ENCODE results near the gene MAP3K8.
"Not testable (repeated sequence)": the region's sequence is repeated elsewhere in the genome, so short reads cannot be mapped to it uniquely, and the experiment has no call there.

MAP3K8 gene

GRCh38 chr10:30423655-30424275, 10.2 kb upstream of the MAP3K8 start:
- DNase-seq = not testable (repeated sequence)

DNA sequence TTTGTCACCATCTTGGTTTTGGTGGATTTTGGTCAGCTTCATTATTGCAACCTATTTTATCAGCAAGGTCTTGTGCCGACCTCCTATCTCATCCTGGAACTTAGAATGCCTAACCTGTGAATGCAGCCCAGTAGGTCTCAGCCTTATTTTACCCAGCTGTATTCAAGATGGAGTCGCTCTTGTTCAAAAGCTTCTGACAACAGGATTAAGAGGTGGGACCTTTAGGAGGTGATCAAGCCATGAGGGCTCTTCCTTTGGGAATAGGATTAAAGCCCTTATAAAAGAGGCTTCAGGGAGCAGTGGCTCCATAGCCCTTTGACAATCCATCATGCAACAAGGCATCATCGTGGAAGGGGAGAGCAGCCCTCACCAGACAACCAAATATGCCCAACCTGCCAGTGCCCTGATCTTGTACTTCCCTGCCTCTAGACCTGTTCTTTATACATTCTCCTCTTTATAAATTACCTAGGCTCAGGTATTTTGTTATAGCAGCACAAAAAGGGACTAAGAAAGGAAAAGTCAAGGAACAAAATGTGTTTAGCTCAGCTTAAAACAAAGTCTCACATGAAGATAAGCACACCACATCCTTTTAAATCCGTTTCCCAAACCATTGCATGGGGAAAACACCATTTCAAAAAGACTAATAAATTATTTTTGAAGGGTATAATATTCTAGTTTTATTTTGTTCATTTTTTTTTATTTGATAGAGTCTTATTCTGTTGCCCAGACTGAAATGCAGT, 8.5 kb upstream of the MAP3K8 start:
- no peak for DNase-seq

DNA sequence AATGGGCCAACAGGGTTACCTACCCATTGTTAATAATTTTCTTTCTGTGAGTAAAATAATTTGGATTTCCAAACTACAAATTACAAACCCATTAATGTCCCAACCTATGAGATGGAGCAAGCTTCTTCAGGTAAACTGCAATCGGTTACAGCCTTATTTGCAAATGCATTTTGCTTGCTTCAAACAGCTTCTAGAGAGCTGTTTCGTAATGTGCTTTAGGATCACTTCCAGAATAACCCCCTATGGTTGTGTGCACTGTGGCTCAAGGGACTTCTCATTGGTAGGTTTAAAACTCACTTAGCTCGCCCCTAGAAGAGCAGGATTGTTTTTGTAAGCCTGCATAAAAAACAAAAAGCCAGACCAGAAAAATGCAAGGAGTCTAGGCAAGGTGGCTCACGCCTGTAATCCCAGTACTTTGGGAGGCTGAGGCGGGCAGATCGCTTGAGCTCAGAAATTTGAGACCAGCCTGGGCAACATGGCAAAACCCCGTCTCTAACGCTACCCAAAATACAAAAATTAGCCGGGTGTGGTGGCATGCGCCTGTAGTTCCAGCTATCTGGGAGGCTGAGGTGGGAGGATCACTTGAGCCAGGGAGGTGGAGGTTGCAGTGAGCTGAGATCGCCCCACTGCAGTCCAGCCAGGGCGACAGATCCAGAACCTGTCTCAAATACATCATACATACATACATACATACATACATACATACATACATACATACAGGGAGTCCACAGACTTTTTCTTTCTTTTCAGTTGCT, 3.3 kb upstream of the MAP3K8 start:
- no peak for DNase-seq

GRCh38 chr10:30431435-30431911, 2.5 kb upstream of the MAP3K8 start:
- DNase-seq = no peak

GRCh38 chr10:30432622-30433305, 1.2 kb upstream of the MAP3K8 start:
- no peak for DNase-seq

GRCh38 chr10:30433306-30433729, 666 bp upstream of the MAP3K8 start:
- no peak for DNase-seq

GRCh38 chr10:30434273-30435072, 489 bp downstream of the MAP3K8 start:
- DNase-seq = peak; percentile 34

- no peak for DNase-seq
These were observed 1.1 kb downstream of the MAP3K8 start for GRCh38 chr10:30435073-30435422.

DNA sequence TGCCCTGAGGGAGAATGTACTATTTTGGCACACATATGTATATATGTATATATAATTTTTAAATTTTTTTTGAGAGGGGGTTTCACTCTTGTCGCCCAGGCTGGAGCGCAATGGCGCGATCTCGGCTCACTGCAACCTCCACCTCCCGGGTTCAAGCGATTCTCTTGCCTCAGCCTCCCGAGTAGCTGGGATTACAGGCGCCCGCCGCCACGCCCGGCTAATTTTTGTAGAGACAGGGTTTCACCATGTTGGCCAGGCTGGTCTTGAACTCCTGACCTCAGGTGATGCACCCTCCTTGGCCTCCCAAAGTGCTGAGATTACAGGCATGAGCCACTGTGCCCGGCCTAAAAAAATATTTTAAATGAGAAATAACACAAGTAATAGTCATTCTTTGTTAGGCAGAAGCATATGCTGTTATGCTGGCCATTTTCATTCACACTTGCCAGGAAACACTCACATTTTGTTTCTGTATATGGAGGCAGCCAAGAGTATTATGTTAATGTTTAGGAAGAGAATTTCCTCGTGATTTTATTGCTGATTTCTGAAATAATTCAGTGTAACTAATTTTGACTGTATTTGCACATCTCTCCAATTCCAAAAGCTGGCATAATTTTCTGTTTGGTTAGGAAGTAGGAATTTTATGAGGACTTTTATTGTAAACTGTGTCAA, 1.6 kb downstream of the MAP3K8 start:
- DNase-seq = not testable (repeated sequence)

DNA sequence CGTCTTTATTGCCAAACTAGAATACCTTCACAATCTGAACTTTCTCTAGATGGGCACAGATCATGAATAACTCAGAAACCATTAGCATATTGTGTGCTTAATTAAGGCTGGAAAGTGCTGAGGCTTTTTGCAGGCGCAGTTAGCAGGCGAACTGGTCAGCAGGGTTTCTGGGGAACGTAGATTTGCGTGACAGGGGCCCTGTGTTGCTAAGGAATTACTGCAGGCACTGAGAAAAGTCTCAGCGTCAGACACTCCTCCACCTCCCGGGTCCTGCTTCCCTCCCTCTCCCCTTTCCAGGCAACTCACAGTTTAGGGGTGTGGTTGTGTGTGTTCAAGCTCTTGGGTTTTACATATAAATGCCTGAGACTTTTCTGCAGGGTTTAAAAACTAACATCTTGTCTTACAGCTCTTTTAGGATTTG, 2.2 kb downstream of the MAP3K8 start:
- DNase-seq = no peak

GRCh38 chr10:30436671-30437030, 2.7 kb downstream of the MAP3K8 start:
- DNase-seq = no peak

- DNase-seq = no peak
These were observed 3.3 kb downstream of the MAP3K8 start for GRCh38 chr10:30437031-30437841.

DNA sequence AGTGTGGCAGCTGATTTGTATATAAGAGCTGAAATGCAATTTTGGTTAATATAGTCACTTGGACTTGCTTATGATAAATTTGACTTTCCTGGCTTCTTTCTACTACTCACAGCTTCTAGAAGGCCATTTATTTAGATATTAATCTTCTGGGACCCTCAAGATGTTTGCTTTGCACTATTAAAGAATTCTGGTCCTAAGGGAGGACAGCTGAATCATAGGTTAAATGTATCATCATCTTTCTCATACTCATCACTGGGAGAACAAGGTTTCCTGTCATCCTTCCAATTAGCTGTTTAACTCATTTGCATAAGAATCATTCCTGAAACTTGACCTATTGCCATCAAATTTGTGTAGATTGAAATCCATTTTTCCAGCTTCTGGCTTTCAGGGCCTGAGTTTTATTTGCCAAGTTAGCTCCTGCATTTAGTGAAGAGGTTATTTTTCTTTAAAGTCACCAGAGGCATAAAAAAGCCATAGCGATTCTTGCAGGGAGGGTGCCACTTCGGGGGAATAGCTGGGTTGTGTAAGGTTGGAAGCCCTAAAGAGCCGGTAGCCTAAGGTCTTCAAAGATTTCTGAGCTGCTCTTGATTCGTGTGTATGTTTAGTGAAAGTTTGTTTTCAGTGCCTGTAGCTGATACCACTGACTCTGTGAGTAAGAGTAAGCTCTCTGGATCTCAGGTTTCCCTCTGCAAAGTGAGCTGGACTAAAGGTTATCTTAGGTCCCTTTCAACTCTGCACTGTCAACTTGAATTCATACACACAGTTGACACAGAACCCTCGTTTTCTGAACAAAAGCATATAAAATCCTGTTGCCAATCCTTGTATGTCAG, 4.3 kb downstream of the MAP3K8 start:
- no peak for DNase-seq

DNA sequence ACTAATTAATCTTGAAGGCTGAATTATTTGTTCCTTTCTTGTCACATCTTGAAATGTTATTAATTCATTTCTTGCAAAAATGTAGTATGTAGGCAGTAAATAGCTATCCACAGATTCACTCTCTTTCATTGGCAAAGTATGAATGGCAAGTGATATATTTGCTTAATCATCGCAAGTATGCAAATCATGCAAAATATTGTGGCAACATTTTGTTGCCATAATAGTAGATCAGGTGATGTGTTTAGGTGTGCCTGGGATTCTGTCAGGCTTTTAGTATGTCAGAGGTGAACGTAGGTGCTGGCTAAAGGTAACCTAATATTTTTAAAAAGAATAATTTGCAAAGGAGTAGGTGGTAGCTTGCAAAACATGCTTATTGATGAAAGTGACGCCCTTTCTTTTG, 5.9 kb downstream of the MAP3K8 start:
- no peak for DNase-seq

- no peak for DNase-seq
These were observed 8.1 kb downstream of the MAP3K8 start for GRCh38 chr10:30442019-30442606.

- no peak for DNase-seq
These were observed 9.1 kb downstream of the MAP3K8 start for GRCh38 chr10:30443049-30443448.

DNA sequence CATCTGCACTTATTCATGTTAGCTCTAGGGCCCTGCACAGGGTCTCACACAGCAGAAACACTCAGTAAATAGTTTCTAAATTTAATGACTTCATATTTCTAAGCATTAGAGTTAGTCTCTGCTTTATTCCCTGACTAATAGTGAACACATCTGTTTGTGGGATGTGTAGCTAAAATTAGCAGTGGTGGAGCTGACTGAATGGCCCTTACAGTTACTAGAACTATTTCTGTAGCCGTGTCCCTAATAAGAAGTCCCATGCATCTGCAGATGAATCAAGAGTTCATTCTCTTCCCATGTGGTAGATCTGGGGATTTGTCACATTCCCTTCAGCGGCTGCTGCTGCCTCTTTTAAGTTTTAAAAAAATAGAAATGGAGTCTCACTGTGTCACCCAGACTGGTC, 11.7 kb downstream of the MAP3K8 start:
- DNase-seq = no peak

DNA sequence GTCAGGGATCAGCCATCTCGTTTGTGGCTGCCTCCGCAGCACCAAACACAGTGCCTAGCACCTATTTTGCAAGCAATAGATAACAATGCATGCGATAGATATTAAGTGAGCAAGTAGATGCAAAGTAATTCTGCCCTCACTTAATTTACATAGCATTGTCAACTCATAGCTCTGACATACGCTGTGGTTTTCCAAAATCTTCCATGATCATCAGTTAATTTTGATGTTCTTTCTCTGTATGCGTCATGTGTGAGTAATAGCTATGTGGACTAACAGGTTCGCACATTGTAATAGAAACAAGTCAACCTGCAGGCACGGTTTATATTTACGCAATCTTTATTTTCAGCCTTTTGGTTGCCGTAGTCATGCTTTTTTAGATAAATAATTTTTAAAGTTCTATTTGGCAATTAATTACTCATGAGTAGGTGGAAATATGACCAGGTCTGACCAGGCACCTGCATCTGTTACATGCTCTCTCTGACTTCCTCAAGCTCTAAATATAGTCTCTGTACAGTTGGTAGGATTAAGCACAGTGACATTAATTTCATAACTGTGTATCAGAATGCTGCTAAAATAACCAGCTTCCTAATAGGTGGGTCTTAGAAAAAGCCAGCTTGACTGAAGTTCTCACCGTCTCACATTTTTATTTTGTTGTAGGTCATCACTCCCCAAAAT, 13.3 kb downstream of the MAP3K8 start:
- no peak for DNase-seq

DNA sequence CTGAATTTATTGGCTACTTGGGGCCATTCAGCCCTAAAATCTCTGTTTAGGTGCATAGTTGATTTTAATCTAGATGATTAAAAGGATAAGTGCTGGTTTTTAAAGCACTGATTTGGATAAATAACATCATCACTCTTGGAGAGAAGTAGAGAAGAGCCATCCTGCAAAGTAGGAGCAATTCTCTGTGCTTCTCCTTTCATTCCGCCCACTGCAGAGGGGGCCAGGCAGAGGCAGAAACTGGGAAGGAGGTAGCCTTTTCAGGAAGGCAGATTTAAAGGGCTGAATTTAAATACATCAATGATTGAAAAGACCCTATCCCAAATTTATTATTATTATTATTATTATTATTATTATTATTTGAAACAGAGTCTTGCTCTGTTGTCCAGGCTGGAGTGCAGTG, 14.1 kb downstream of the MAP3K8 start:
- DNase-seq = no peak

All from effector CD8-positive, alpha-beta T cell (primary cell).